ENCODE data around the gene CTXND2.

- TF ChIP-seq FOXA1 (IDR thresholded peaks at IDR 0.05) (no peak), SUZ12 (IDR thresholded peaks at IDR 0.05) (no peak), FOXK2 (IDR thresholded peaks at IDR 0.05) (no peak), CTBP1 (IDR thresholded peaks at IDR 0.05; ENCODE audit: borderline replicate concordance) (no peak), BHLHE40 (IDR thresholded peaks at IDR 0.05; ENCODE audit: borderline replicate concordance) (no peak), LEF1 (IDR thresholded peaks at IDR 0.05; ENCODE audit: borderline replicate concordance) (no peak), SP1 (IDR thresholded peaks at IDR 0.05) (no peak), FOXM1 (IDR thresholded peaks at IDR 0.05; ENCODE audit: borderline replicate concordance) (no peak), TARDBP (IDR thresholded peaks at IDR 0.05) (no peak), ELF4 (IDR thresholded peaks at IDR 0.05) (no peak), PKNOX1 (IDR thresholded peaks at IDR 0.05) (no peak), ZNF384 (IDR thresholded peaks at IDR 0.05) (no peak), ARNT (IDR thresholded peaks at IDR 0.05) (no peak)
Measured at GRCh38 chr1:150906813-150907212, 19.9 kb downstream of the CTXND2 start.
